GM18861 (cell line): ENCODE measurements around the gene ABCC1.
"Not testable (repeated sequence)": the region's sequence is repeated elsewhere in the genome, so short reads cannot be mapped to it uniquely, and the experiment has no call there.

ENCODE experiments used
- ATAC-seq: cut with Tn5 transposase; IDR thresholded peaks from one replicate; pipeline ENCODE4 v1.9.1; 2021; ENCODE audit not compliant: unreplicated experiment

Gene ABCC1

DNA sequence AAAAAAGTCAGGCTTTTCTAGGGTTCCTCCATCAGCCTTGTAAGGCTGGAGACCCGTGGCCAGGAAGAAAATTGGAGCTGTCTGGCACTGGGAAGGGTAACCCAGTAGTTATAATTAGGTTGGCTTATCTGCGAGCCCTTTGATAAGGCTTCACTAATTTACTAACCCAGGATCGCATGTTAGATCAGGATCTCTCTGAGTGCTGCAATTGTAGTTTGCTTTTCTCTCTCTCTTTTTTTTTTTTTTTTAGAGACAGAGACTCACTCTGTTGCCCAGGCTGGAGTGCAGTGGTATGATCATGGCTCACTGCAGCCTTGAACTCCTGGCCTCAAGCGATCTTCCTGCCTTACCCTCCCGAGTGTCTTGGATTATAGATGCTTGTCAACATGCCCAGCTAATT lies 17.0 kb downstream of the ABCC1 start:
- no peak for ATAC-seq

DNA sequence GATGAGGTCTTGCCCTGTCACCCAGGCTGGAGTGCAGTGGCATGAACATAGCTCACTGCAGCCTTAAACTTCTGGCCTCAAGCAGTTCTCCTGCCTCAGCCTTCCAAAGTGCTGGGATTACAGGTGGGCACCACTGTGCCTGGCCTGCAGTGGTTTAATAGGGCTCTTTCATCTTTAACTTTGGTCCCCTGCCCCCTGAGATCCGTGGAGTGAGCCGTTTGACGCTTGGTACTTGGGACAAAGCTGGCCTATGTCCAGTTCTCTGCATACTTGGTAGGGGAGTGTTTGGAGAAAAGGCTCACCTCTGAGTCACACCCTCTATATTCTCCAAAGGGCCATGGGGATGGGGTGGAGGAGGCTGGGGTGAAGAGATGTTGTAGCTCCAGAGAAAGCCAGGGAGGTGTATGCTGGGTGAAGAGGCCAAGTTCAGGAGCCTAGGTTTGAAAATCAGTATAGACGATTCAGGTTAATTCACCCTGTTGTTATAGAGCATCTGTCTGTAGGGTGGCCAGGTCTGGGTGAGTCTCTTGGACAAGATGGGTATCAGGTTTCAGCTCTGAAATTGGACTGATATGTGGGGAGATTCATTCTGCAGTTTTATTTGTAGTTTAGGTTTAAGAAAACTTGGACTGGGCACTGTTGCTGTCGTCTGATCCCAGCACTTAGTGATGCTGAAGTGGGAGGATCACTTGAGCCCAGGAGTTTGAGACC lies 17.6 kb downstream of the ABCC1 start:
- no peak for ATAC-seq

DNA sequence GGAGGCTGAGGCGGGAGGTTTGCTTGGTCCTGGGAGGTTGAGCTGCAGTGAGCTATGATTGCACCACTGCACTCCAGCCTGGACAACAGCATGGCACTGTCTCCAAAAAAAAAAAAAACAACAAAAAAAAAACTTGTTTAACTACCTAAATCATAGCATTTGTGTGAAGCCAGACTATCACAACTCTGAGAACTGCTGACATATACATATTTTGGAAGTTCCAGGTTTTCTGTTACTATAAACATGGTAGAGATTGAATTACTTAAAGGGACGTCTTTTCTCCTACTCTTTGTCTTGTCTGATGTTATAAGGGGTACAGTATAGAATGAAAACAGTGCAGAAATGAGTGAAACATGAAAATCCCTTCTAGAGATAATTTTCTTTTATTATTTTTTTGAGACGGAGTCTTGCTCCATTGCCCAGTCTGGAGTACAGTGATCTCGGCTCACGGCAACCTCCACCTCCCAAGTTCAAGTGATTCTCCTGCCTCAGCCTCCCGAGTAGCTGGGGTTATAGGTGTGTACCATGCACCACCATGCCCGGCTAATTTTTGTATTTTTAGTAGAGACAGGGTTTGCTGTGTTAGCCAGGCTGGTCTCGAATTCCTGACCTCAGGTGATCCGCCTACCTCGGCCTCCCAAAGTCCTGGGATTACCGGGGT lies 18.4 kb downstream of the ABCC1 start:
- ATAC-seq, result no peak

DNA sequence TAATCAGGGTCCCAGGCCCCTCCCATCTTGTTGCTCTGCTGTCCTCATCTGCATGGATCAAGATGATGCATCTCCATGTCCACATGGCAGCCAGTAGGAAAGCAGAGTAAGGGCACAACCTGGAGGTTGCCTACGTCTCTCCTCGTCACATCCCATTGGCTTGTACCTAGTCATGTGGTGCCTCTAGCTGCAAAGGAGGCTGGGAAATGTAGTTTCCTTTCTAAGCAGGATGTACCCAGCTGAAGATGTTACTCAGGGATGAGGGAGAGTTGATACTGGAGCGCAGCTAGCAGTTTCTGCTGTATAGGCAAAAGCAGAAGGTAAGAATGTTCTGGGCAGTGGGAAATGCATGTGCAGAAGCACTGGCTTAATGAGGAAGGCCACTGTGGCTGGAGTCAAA lies 20.8 kb downstream of the ABCC1 start:
- ATAC-seq, result no peak

DNA sequence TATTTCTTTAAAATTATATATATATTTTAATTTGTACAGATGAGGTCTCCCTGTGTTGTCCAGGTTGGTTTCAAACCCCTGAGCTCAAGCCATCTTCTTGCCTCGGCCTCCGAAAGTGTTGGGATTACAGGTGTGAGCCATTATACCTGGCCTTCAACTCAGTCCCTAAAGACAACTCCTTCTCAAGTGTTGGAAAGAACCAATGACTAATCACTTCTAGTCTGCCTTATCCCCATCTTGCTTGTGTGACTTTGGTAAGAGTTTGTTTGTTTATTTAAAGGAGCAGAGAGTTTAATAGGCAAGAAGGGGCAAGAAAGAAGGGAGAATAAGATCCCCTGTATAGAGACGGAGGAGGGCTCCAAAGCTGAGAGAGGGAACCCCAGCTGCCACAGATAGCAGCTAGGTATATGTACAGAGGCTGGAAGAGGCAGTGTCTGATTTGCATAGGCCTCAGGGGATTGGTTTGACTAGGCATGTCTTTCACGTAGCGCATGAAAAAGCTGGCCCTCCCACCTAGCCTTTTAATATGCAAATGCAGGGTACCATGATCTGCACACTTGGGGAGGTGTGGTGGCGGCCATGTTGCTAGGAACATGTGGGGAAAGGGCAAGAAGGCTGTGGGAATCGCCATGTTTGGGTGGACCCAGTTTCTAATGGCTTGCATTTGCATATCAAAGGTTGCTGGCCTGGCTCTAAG lies 21.5 kb downstream of the ABCC1 start:
- no peak for ATAC-seq

DNA sequence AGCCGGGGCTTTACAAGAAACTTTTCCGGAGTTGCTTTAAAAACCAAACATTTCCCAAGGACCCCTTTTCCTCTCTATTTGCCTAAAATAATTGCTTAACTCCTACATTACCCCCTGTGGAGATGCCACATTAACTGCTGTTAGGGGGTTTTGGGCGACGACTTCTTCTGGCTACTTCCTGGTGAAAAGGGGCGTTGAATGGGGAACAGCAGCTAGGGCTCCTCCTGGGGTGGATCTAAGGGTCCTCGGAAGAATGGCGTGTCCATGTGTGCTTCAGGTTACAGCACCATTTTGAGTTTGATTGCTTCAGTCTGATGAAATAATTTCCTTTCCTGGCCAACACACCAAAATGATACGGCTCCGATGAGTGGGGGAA lies 22.0 kb downstream of the ABCC1 start:
- no peak for ATAC-seq

DNA sequence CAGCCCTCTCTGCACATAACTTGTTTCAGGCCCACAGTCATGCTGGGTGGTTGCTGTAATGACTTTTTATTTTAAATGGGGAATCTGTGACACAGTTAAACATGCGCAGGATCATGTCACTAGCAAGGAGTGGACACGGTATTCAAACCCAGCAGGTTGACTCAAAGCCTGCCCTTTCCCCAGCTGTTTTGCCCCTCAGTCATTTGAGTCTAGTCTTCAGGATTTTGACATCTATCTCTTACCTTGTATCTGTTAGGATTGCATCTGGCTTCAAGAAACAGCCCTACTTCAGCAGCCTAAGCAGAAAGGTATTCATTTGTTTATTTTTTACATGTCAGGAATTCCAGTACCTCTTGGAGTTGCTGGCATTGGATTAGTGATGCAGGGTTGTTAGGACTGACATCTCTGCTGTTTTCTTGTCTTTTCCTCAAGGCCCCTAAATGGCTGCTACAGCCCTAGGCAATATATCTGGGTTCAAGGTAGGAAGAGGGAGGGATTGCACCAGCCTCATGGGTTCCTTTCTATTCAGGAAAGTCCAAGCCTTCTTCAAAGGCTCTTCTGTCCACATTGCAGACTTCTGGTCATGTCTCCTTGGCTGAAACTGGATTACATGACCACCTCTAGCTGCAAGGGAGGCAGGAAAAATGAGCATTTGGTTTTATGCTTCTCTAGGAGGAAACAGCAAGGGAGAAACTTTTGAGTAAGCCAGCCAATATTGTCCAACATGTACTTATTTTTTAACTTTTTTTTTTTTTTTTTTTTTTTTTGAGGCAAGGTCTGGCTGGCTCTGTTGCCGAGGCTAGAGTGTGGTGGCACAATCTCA lies 22.8 kb downstream of the ABCC1 start:
- ATAC-seq, result no peak

DNA sequence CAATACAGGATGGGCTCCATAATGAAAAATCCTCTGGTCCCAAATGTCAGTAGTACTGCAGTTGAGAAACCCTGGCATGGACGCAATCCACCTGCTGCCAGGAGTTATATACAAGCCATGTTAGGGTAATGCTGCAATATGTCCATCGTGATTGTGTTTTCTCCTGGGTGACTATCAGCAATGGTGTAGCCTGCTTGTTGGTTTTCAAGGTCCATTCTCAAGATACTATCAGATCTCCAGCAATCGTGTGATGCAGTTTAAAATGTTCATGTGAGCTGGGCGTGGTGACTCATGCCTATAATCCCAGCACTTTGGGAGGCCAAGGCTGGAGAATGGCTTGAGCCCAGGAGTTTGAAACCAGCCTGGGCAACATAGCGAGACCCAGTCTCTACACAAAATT lies 24.0 kb downstream of the ABCC1 start:
- no peak for ATAC-seq

DNA sequence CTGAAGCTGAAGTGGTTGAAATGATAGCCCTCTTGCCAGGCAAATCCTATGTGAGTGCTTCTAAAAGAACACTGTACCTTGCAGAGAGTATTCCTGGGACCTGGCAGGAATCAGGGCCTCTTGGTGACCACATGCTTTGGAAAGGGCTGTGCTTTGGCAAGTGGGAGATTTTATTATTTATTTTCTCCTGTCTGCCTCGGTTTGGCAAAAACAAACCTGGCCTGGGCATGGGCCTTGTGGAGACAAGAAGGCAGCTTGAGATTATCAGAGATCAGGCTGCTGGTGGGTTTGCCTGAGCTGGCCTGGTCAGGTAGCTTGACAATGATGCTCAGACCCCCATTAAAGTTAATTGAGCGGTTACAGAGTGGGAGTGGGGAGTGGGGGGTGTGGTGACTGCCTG lies 24.6 kb downstream of the ABCC1 start:
- ATAC-seq, result no peak

DNA sequence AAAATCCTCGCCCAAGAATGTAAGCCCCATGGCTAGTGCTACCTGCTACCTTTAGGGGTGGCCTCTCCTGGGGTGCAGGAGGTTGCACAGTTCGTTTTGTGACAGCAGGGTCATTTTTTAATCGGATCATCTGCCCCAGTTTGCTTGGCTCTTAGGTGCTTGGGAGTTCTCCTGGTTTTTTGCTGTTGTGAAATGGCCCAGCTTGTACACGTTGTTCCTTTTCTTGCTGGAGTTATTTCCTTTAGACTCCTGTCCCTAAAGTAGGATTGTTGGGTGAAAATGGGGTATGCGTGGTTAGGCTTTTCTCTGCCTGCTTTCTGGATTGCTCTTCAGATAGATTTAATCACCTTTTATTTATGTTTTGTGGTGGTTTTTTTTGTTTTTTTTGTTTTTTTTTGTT lies 25.8 kb downstream of the ABCC1 start:
- no peak for ATAC-seq

DNA sequence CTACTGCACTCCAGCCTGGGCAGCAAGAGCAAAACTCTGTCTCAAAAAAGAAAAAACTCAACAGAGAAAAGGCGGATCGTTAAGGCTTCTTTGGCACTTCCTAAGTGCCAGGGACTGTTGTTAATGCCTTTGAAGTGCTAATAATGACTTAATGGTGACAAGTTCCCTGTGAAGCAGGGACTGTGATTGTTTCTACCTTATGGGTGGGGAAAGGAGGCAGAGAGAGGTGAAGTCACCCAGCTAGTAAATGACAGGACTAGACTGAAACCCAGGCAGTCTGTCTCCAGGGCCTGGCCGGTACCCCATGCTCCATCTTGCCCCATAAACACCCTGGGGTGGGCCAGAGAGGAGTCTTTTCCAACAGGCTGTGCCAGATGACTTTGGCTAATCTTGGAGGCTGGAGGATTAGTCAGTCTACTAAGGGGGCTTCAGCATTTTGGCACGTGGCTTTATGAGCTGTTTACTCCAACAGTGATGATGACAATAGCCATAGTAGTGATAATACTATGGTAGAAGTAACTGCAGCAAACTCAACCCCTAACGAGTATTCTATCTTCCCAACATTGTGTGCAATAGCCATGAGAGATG lies 26.9 kb downstream of the ABCC1 start:
- no peak for ATAC-seq

DNA sequence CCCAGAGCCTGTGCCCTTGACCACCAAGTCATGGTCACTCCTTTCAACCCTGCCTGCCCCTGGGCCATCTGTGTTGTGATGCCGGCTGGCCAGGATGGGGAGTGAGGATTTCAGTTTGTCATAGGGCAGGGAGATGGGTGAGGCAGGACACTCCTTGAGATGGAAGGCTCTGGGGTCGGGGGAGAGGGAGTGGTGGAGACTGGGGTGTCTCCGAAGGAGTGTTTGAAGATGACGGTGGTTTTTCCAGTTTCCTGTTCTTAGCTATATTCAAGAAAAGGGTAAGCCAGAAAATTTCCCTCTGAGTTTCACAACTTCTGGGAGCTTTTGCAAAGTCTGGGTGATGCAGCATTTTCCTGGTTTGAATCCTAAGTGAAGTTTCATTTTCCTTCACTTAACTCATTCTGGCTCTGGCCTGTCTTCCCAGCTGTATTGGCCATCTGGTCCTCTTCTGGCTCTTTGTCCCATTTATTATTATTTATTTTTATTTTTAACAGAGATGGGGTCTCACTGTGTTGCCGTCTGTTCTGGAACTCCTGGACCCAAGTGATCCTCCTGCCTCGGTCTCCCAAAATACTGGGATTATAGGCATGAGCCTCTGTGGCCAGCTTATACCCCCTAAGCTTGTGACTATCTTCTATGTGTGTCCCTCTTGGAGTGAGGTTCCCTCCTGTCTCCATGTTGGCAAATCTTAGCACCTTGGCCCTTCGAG lies 27.7 kb downstream of the ABCC1 start:
- ATAC-seq, result no peak

DNA sequence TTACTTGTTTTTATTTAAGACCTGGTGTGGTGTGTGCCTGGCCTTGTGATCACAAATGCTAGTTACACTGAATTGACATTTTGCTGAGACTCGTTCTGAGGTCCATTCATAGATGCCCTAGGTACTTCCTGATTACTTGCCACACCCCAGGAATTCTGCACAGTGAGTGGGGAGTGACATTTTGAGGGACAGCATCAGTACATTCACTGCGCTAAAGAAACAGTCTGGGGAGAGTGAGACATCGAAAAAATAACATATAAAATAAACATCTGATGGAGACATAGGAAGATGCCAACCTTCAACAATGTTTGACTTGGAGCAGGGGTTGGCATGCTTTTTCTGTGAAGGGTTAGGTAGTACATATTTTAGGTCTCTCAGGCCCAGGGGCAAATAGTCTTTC lies 30.4 kb downstream of the ABCC1 start:
- no peak for ATAC-seq

DNA sequence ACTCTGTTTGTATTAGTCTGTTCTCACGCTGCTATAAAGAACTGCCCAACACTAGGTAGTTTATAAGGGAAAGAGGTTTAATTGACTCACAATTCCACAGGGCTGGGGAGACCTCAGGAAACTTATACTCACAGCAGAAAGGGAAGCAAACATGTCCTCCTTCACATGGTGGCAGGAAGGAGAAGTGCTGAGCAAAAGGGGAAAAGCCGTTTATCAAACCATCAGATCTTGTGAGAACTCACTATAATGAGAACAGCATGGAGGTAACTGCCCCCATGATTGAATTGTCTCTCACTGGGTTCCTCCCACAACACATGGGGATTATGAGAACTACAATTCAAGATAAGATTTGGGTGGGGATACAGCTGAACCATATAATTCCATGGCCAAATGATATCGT lies 30.9 kb downstream of the ABCC1 start:
- ATAC-seq, result no peak

DNA sequence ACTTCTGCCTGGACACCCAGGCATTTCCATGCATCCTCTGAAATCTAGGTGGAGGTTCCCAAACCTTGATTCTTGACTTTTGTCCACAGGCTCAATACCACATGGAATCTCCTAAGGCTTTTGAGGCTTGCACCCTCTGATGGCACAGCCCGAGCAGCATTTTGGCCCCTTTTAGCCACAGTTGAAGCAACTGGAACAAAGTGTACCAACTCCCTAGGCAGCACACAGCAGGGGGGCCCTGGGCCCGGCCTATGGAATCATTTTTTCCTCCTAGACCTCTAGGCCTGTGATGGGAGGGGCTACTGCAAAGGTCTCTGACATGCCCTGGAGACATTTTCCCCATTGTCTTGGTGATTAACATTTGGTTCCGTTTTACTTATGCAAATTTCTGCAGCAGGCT lies 32.0 kb downstream of the ABCC1 start:
- ATAC-seq, result no peak

DNA sequence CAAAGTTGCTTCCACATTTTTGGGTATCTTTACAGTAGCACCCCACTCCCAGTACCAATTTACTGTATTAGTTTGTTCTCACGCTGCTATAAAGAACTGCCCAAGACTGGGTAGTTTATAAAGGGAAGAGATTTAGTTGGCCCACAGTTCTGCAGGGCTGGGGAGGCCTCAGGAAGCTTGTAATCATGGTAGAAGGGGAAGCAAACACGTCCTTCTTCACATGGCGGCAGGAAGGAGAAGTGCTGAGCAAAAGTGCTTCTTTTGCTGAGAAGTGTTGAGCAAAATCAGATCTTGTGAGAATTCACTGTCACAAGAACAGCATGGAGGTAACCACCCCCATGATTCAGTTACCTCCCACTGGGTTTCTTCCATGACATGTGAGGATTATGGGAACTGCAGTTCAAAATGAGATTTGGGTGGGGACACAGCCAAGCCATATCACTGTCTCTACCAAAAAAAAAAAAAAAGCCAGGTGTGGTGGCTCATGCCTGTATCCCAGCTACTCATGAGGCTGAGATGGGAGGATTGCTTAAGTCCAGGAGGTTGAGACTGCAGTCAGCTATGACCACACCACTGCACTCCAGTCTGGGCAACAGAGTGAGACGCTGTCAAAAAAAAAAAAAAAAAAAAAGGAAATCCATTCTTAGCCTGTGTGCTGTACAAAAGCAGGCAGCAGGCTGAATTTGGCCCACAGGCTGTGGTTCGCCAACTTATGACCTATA lies 32.9 kb downstream of the ABCC1 start:
- ATAC-seq, result not testable (repeated sequence)

DNA sequence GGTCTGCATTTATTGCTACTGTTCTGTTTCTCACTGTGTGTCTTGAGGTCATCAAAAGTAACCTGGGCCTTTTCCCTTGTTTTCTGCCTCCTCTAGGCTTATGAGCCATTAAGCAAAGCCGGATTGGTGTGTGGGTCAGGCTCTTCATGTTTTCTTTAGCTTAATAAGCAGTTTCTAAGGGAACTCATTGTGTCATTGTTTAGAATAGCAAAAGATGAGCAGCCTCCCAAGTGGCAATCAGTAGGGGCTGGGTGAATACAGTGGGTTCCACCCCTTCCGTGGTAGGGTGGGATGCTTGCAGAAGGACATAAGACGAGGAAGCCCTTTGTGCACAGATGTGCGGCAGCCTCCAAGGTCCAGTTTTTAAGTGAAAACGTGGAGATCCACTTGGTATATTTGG lies 34.5 kb downstream of the ABCC1 start:
- no peak for ATAC-seq

DNA sequence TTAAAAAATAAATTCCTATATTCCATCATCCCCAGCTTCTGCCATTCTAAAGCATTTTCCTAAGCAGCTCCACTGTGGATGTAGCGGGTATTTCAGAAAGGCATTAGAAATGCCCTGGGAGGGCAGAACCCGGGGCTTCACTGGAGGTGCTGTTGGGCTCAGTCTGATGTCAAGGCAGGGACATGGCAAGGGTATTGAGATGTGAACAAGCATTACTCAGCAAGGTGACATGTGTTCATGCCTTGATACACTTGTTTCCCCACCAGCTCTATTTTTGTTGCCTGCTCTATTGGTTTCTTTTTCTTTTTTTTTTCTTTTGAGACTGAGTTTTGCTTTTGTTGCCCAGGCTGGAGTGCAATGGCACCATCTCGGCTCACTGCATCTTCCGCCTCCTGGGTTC lies 35.7 kb downstream of the ABCC1 start:
- ATAC-seq, result no peak

DNA sequence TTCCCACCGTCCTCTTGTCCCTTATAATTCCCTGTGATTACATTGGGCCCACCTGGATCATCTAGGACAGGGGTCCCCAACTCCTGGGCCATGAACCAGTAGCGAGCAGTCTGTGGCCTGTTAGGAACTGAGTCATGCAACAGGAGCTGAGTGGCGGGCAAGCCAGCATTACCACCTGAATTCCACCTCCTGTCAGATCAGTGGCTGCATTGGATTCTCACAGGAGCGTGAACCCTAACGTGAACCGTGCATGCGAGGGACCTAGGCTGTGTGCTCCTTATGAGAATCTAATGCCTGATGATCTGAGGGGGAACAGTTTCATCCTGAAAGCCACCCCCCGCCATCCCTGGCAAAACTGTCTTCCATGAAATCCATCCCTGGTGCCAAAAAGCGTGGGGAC lies 36.8 kb downstream of the ABCC1 start:
- no peak for ATAC-seq
